NCI-H774 (cell line): ENCODE measurements around the gene RB1.
"Not testable (repeated sequence)": the region's sequence is repeated elsewhere in the genome, so short reads cannot be mapped to it uniquely, and the experiment has no call there.

Experiments
- DNase-seq: peaks from one replicate; lab custom pipeline; 2025; lab: John Stamatoyannopoulos, UW

The RB1 gene

GRCh38 chr13:48410199-48410598, 106.6 kb downstream of the RB1 start:
- DNase-seq: no peak

- no peak for DNase-seq
These were observed 107.7 kb downstream of the RB1 start for GRCh38 chr13:48411147-48411794.

- no peak for DNase-seq
These were observed 108.4 kb downstream of the RB1 start for GRCh38 chr13:48411841-48412531.

GRCh38 chr13:48412881-48413351, 109.4 kb downstream of the RB1 start, which contains the start of gene LPAR6:
TSS of gene LPAR6 (minus strand) at chr13:48413113. CDS start at chr13:48412423, 690 bp downstream.
- no peak for DNase-seq

GRCh38 chr13:48414501-48414900, 111.0 kb downstream of the RB1 start:
- DNase-seq: no peak

- no peak for DNase-seq
These were observed 112.0 kb downstream of the RB1 start for GRCh38 chr13:48415516-48415915.

- not testable (repeated sequence) for DNase-seq
These were observed 118.5 kb downstream of the RB1 start for GRCh38 chr13:48422003-48422402.

GRCh38 chr13:48424212-48424611, 120.7 kb downstream of the RB1 start:
- no peak for DNase-seq

GRCh38 chr13:48426052-48426451, 122.5 kb downstream of the RB1 start:
- no peak for DNase-seq

- DNase-seq: not testable (repeated sequence)
These were observed 123.3 kb downstream of the RB1 start for GRCh38 chr13:48426755-48427298.

- DNase-seq: no peak
These were observed 125.5 kb downstream of the RB1 start for GRCh38 chr13:48429036-48429435.

- DNase-seq: no peak
These were observed 126.3 kb downstream of the RB1 start for GRCh38 chr13:48429886-48430285.

GRCh38 chr13:48431431-48431830, 127.9 kb downstream of the RB1 start:
- no peak for DNase-seq

GRCh38 chr13:48431987-48432615, 128.6 kb downstream of the RB1 start:
- DNase-seq: no peak

GRCh38 chr13:48434200-48434599, 130.6 kb downstream of the RB1 start:
- DNase-seq: no peak

- no peak for DNase-seq
These were observed 133.2 kb downstream of the RB1 start for GRCh38 chr13:48436661-48437288.

- DNase-seq: no peak
These were observed 133.8 kb downstream of the RB1 start for GRCh38 chr13:48437371-48437770.

- DNase-seq: no peak
These were observed 140.1 kb downstream of the RB1 start for GRCh38 chr13:48443442-48444208.

- no peak for DNase-seq
These were observed 142.9 kb downstream of the RB1 start for GRCh38 chr13:48446464-48446863.

- DNase-seq: no peak
These were observed 144.9 kb downstream of the RB1 start for GRCh38 chr13:48448285-48448958.
